Astrocyte (in vitro differentiated cells and primary cell): ENCODE data around the gene MEGF8.

Experiments used
- EZH2 ChIP-seq: IDR thresholded peaks from 2 replicates; pipeline ENCODE4 v1.6.1; 2012; ENCODE audit warnings: mild to moderate bottlenecking, low read length, inconsistent platforms; ENCODE audit not compliant: insufficient read depth
- TF ChIP-seq, protein P1 (sequence below): IDR thresholded peaks from 2 replicates; pipeline ENCODE4 v1.5.1; 2011; ENCODE audit warnings: low read depth, mild to moderate bottlenecking, inconsistent platforms, low read length, moderate library complexity; ENCODE audit not compliant: insufficient read depth

DNA sequence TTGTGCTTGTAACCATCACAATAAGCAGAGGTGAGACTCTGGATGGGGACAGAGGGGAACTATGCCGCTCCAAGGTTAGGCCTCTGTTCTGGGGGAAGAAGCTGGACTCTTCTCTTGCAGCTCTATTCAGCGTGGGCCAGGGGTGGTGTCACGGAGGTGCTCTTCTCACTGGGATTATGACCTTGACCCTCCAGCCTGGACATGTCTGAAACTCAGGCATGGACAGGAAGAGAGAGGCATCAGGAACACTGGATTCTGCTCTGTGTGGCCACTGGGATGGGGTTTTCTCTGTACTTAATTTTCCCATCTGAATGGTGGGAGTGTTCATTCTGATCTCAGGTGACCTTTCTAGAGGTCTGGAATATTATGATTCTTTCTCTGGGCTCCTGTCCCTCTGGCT, 7.6 kb downstream of the MEGF8 start:
- no peak for TF ChIP-seq EZH2
- TF ChIP-seq, protein P1, sequence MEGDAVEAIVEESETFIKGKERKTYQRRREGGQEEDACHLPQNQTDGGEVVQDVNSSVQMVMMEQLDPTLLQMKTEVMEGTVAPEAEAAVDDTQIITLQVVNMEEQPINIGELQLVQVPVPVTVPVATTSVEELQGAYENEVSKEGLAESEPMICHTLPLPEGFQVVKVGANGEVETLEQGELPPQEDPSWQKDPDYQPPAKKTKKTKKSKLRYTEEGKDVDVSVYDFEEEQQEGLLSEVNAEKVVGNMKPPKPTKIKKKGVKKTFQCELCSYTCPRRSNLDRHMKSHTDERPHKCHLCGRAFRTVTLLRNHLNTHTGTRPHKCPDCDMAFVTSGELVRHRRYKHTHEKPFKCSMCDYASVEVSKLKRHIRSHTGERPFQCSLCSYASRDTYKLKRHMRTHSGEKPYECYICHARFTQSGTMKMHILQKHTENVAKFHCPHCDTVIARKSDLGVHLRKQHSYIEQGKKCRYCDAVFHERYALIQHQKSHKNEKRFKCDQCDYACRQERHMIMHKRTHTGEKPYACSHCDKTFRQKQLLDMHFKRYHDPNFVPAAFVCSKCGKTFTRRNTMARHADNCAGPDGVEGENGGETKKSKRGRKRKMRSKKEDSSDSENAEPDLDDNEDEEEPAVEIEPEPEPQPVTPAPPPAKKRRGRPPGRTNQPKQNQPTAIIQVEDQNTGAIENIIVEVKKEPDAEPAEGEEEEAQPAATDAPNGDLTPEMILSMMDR: no peak
